Stimulated activated CD8-positive, alpha-beta memory T cell treated with anti-CD3 and anti-CD28 coated beads, Interleukin-7, amount 100 ng/mL, for 4 hours (primary cell): ENCODE data around the gene AKR1C1.
"Not testable (repeated sequence)": the region's sequence is repeated elsewhere in the genome, so short reads cannot be mapped to it uniquely, and the experiment has no call there.

Experiments
- DNase-seq, 2 donors: peaks; one replicate each; pipeline ENCODE4 v3.0.0-alpha.2; 2020; ENCODE audit warnings: low read depth in 2 of 2

Gene AKR1C1

DNA sequence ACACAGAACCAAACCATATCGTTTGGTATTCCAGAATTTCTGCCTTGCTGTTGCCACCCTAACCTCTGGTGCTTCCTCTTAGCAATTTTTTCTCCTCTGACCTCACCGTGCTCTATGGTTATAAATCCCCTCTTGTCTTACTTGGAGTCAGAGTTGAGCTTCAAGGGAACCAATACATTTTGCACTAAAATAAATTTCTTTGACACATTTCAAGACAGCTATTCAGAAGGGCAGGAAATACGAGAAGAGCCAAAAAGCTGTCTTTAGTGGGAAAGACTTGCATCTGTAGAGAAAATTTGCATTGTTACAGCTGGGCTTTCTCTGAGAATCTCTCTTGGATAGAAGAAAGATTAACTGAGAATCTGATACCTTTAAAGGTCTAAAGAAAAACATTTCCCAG, 54.9 kb downstream of the AKR1C1 start:
- no peak for DNase-seq

GRCh38 chr10:5018671-5019277, 55.6 kb downstream of the AKR1C1 start:
- not testable (repeated sequence) for DNase-seq

- DNase-seq, result not testable (repeated sequence)
Measured at GRCh38 chr10:5019770-5020612, 56.8 kb downstream of the AKR1C1 start.

- not testable (repeated sequence) for DNase-seq
Measured at GRCh38 chr10:5021624-5022290, 58.5 kb downstream of the AKR1C1 start.

DNA sequence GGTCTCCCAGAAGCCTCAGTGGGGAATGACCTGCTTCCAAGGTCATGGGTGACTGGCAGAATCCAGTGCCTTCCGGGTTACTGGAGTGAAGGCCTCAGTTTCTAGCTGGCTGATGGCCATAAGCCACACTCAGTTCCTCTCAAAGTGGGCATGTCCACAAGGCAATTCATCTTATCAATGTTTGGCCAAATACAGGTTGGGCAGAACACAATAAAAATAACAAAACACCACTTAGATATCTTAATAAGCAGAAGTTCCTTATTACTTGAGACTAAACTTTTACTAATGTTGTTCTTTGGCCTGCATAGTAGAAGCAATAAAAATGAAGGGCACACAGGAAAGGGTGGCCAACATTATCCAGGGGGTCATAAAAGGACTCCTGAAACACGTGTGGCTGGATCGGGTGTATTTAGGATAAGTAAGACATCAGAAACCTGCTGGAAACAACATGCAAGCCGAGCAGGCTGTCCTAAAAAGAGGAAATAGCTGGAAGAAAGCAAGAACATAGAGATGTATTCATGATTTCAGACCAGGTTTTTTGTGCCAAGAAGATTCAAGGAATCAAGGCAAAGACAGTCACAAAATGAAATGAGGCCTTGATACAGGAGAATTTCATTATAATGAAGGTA, 60.1 kb downstream of the AKR1C1 start:
- DNase-seq, result no peak

DNA sequence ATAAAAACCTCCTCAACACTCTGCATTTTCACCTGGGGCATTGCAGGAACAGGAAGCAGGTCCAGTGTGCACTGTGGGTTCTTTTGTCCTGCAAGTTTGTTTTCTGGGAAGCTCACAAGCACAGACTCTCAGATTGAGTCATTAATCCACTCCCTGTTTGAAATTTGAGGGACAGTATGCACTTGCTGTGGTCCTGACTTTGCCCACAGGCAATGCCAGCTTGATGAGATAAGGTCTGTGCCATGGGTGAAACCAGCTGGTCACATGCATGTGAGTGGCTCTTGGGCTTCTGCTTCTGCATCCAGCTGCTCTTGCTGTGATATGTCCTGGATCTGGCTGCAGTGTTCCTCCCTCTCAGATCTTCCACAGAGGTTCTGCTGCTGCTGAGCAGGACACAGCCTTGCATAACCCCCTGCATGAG, 62.3 kb downstream of the AKR1C1 start:
- DNase-seq, result not testable (repeated sequence)

DNA sequence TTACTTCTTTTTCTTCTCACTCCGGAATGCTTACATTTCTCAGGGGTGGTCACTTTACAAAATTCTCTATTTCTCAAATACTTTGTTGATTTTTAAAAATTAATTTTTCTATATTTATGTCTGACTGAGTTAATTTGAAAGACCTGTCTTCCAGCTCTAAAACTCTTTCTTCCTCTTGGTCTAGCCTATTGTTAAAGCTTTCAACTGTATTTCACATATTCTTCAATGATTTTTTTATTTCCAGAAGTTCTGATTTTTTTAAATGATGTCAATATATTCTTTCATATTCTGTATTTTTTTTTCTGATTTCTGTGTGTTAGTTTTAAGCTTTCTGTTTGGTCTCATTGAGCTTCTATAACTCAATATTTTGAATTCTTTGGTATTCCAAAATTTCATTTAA, 67.8 kb downstream of the AKR1C1 start:
- no peak for DNase-seq

DNA sequence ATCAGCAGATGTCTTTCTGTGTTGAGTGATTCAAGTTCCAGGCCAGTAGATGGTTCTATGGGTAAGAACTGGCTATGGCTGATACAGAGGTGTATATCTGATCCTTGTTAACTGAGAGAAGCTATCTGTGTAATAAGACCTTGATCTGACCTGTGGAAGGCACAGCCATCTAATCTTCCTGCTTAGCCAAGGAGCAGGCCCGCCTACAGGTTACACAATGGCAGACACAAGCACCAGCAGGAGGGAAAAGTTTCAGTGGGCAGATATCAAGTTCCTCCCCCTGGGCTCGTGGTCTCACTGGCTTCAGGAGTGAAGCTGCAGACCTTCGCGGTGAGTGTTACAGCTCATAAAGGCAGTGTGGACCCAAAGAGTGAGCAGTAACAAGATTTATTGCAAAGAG, 68.4 kb downstream of the AKR1C1 start:
- not testable (repeated sequence) for DNase-seq

- not testable (repeated sequence) for DNase-seq
Measured at GRCh38 chr10:5032444-5032843, 69.2 kb downstream of the AKR1C1 start.
